Effector CD8-positive, alpha-beta T cell (primary cell): ENCODE results near the gene FRMD4A.
"Not testable (repeated sequence)": the region's sequence is repeated elsewhere in the genome, so short reads cannot be mapped to it uniquely, and the experiment has no call there.

Source experiments
- DNase-seq: peaks from one replicate; lab custom pipeline; 2025; lab: John Stamatoyannopoulos, UW

Gene FRMD4A

GRCh38 chr10:14106828-14107227, 223.9 kb downstream of the FRMD4A start:
- DNase-seq: no peak

GRCh38 chr10:14102056-14102455, 228.7 kb downstream of the FRMD4A start:
- DNase-seq: no peak

GRCh38 chr10:14099885-14100284, 230.8 kb downstream of the FRMD4A start:
- DNase-seq: no peak

- DNase-seq: no peak
Observed at GRCh38 chr10:14093730-14094484, 236.8 kb downstream of the FRMD4A start.

GRCh38 chr10:14092799-14093198, 237.9 kb downstream of the FRMD4A start:
- DNase-seq: no peak

- no peak for DNase-seq
Observed at GRCh38 chr10:14089556-14090292, 241.0 kb downstream of the FRMD4A start.

GRCh38 chr10:14087566-14087965, 243.2 kb downstream of the FRMD4A start:
- DNase-seq: no peak

- no peak for DNase-seq
Observed at GRCh38 chr10:14086596-14086995, 244.1 kb downstream of the FRMD4A start.

GRCh38 chr10:14084875-14085274, 245.8 kb downstream of the FRMD4A start:
- DNase-seq: no peak

- no peak for DNase-seq
Observed at GRCh38 chr10:14080795-14081194, 249.9 kb downstream of the FRMD4A start.

- DNase-seq: no peak
Observed at GRCh38 chr10:14077430-14077829, 253.3 kb downstream of the FRMD4A start.

GRCh38 chr10:14074062-14074884, 256.5 kb downstream of the FRMD4A start:
- no peak for DNase-seq

- DNase-seq: no peak
Observed at GRCh38 chr10:14072541-14072940, 258.2 kb downstream of the FRMD4A start.

- DNase-seq: no peak
Observed at GRCh38 chr10:14071956-14072355, 258.8 kb downstream of the FRMD4A start.

- no peak for DNase-seq
Observed at GRCh38 chr10:14068601-14069250, 262.0 kb downstream of the FRMD4A start.

GRCh38 chr10:14067638-14068037, 263.1 kb downstream of the FRMD4A start:
- not testable (repeated sequence) for DNase-seq

- DNase-seq: no peak
Observed at GRCh38 chr10:14066106-14066505, 264.6 kb downstream of the FRMD4A start.

GRCh38 chr10:14063531-14064285, 267.0 kb downstream of the FRMD4A start:
- DNase-seq: no peak

- DNase-seq: no peak
Observed at GRCh38 chr10:14062528-14063260, 268.0 kb downstream of the FRMD4A start.

- no peak for DNase-seq
Observed at GRCh38 chr10:14060320-14061070, 270.2 kb downstream of the FRMD4A start.
